GM21576 (cell line): ENCODE results near the gene HERC4.
"Not testable (repeated sequence)": the region's sequence is repeated elsewhere in the genome, so short reads cannot be mapped to it uniquely, and the experiment has no call there.

Source experiments
- ATAC-seq: cut with Tn5 transposase; IDR thresholded peaks from one replicate; pipeline ENCODE4 v1.9.1; 2021; ENCODE audit warnings: mild to moderate bottlenecking, moderate library complexity; ENCODE audit not compliant: unreplicated experiment

Gene HERC4

GRCh38 chr10:67893637-67894036, 181.4 kb downstream of the HERC4 start:
- no peak for ATAC-seq

- peak; percentile 65 for ATAC-seq
Observed at GRCh38 chr10:67884842-67885670, 190.0 kb downstream of the HERC4 start.

- peak; percentile 86 for ATAC-seq
Observed at GRCh38 chr10:67884313-67884841, 190.7 kb downstream of the HERC4 start, which contains the start of gene SIRT1. TSS of gene SIRT1 (plus strand) at chr10:67884656. CDS start at chr10:67884722, 66 bp downstream.

GRCh38 chr10:67883710-67884312, 191.3 kb downstream of the HERC4 start:
- no peak for ATAC-seq

- ATAC-seq: no peak
Observed at GRCh38 chr10:67878133-67878532, 196.9 kb downstream of the HERC4 start.

GRCh38 chr10:67877421-67877820, 197.7 kb downstream of the HERC4 start:
- not testable (repeated sequence) for ATAC-seq

- ATAC-seq: no peak
Observed at GRCh38 chr10:67875340-67876238, 199.5 kb downstream of the HERC4 start.
